Testis (tissue), 3 donors: Measurements from ENCODE around the gene GPLD1. TPM values are rescaled to one million over a fixed set of nuclear protein-coding genes. Genes with fewer than 3 reads are reported as not detected.

Source experiments
- DNase-seq: peaks from one replicate; pipeline ENCODE4 v3.0.0-alpha.2; 2019
- H3K27ac ChIP-seq, 2 donors: fragments of 200-600 bp; sonication (generic); one replicate each; pipeline ENCODE4 v1.5.1; 2019
- H3K27me3 ChIP-seq: fragments of 200-600 bp; sonication (generic); one replicate; pipeline ENCODE4 v1.5.1; 2019
- H3K36me3 ChIP-seq: fragments of 200-600 bp; sonication (generic); one replicate; pipeline ENCODE4 v1.5.1; 2017; ENCODE audit warnings: low read depth; ENCODE audit errors: missing control alignments
- H3K4me1 ChIP-seq: fragments of 200-600 bp; sonication (generic); one replicate; pipeline ENCODE4 v1.5.1; 2019
- H3K4me3 ChIP-seq, 2 donors: fragments of 200-600 bp; sonication (generic); one replicate each; pipeline ENCODE4 v1.5.1; 2017 to 2019
- H3K9me3 ChIP-seq: fragments of 200-600 bp; sonication (generic); one replicate; pipeline ENCODE4 v1.5.1; 2017
- POLR2A ChIP-seq: fragments of 450-650 bp; IDR thresholded peaks from one replicate; pipeline ENCODE4 v1.6.1; 2017; ENCODE audit warnings: antibody characterized with exemption, mild to moderate bottlenecking, moderate library complexity
- WGBS, 2 donors: methylation state at CpG; one replicate each; pipeline ENCODE4 v1.1.5; 2018; 5-methylcytosine and 5-hydroxymethylcytosine counted together
- intact Hi-C: fragments of 100-400 bp; cut with DNase I; formaldehyde crosslinking; loops from one replicate; pipeline ENCODE4 v1.15.1; 2023; ENCODE audit warnings: low total_unique reads
- polyA plus RNA-seq: library from polyadenylated mRNA; stranded (reverse); fragments of 350-450 nt; fragmentation: Illumina TruSeq; extraction: RNeasy Lipid Tissue Mini Kit (QIAGEN cat#74804); gene quantifications from one replicate; pipeline ENCODE4 v1.2.3, GENCODE V29; 2014; ENCODE audit warnings: low read depth, low replicate concordance; ENCODE audit not compliant: insufficient read depth
- total RNA-seq, 2 donors: library from RNA; depleted of rRNA; stranded (reverse); fragments of >200 nt; gene quantifications; one replicate each; pipeline ENCODE4 v1.2.3, GENCODE V29; 2016
- TF ChIP-seq, protein P1 (sequence below), 3 experiments: fragments of 450-650 bp in 2 of 3; fragments of 200-600 bp in 1 of 3; sonication (generic) in 1 of 3; IDR thresholded peaks; one replicate each; pipeline ENCODE4 v1.5.1; 2016 to 2019; ENCODE audit warnings: antibody characterized with exemption in 3 of 3, mild to moderate bottlenecking in 2 of 3, moderate library complexity in 1 of 3

GPLD1 gene
- total and polyA plus RNA-seq, 3 donors from 2014 or later: 3.9 to 15.6 (median 10.7) TPM

GRCh38 chr6:24381476-24382219, 107.7 kb downstream of the GPLD1 start:
- H3K9me3 ChIP-seq: no peaks in the 10 kb centered on the region
- TF ChIP-seq POLR2A: no peak
- TF ChIP-seq, protein P1, sequence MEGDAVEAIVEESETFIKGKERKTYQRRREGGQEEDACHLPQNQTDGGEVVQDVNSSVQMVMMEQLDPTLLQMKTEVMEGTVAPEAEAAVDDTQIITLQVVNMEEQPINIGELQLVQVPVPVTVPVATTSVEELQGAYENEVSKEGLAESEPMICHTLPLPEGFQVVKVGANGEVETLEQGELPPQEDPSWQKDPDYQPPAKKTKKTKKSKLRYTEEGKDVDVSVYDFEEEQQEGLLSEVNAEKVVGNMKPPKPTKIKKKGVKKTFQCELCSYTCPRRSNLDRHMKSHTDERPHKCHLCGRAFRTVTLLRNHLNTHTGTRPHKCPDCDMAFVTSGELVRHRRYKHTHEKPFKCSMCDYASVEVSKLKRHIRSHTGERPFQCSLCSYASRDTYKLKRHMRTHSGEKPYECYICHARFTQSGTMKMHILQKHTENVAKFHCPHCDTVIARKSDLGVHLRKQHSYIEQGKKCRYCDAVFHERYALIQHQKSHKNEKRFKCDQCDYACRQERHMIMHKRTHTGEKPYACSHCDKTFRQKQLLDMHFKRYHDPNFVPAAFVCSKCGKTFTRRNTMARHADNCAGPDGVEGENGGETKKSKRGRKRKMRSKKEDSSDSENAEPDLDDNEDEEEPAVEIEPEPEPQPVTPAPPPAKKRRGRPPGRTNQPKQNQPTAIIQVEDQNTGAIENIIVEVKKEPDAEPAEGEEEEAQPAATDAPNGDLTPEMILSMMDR (IDR thresholded peaks at IDR 0.05): no peak
- no peaks in the 10 kb centered on the region for H3K4me1 ChIP-seq
- no peaks in the 10 kb centered on the region for H3K27me3 ChIP-seq
- intact Hi-C loops: no loop called here
- H3K27ac ChIP-seq: no peak overlapping the region
- no peaks in the 10 kb centered on the region for H3K36me3 ChIP-seq
- H3K4me3 ChIP-seq: no peak overlapping the region
- WGBS, 2 donors: 88 to 95% methylated on average over 4 of the region's 4 CpGs
- no peak for DNase-seq

GRCh38 chr6:24378473-24379097, 110.8 kb downstream of the GPLD1 start:
- intact Hi-C loops: no loop called here
- no peaks in the 10 kb centered on the region for H3K36me3 ChIP-seq
- no peak for DNase-seq
- no peak for TF ChIP-seq POLR2A
- TF ChIP-seq, protein P1 (IDR thresholded peaks at IDR 0.05): no peak
- no peaks in the 10 kb centered on the region for H3K4me1 ChIP-seq
- WGBS, 2 donors: 73 to 92% methylated on average over 1 of the region's 1 CpG
- no peaks in the 10 kb centered on the region for H3K27me3 ChIP-seq
- H3K27ac ChIP-seq: no peak overlapping the region
- no peak overlapping the region for H3K4me3 ChIP-seq
- H3K9me3 ChIP-seq: no peaks in the 10 kb centered on the region

Other genes starting within 250 kb of the GPLD1 start
- 1 to 10 TPM; 2.4 to 3.0 TPM for gene DCDC2, start 131.5 kb downstream of the GPLD1 start, total RNA-seq
- gene DCDC2, start 131.5 kb downstream of the GPLD1 start, polyA plus RNA-seq: 11.1 TPM
- gene MRS2, start 86.6 kb downstream of the GPLD1 start, total RNA-seq: 10 to 100 TPM; 27.2 to 27.6 TPM
- 16.6 TPM for gene MRS2, start 86.6 kb downstream of the GPLD1 start, polyA plus RNA-seq
- 10 to 100 TPM; 16.3 to 21.2 TPM for gene ALDH5A1, start 5.4 kb upstream of the GPLD1 start, total RNA-seq
- gene ALDH5A1, start 5.4 kb upstream of the GPLD1 start, polyA plus RNA-seq: 11.3 TPM
- 1 to 10 TPM; 2.0 to 2.3 TPM for gene KIAA0319, start 156.6 kb upstream of the GPLD1 start, total RNA-seq
- 2.1 TPM for gene KIAA0319, start 156.6 kb upstream of the GPLD1 start, polyA plus RNA-seq
- 10 to 100 TPM; 37.2 to 37.4 TPM for gene TDP2, start 177.3 kb upstream of the GPLD1 start, total RNA-seq
- 46.0 TPM for gene TDP2, start 177.3 kb upstream of the GPLD1 start, polyA plus RNA-seq
- gene ACOT13, start 177.5 kb upstream of the GPLD1 start, total RNA-seq: 10 to 100 TPM; 15.6 to 19.1 TPM
- gene ACOT13, start 177.5 kb upstream of the GPLD1 start, polyA plus RNA-seq: 67.7 TPM
- 100 to 1,000 TPM; 109 to 128 TPM for gene C6orf62, start 229.6 kb upstream of the GPLD1 start, total RNA-seq
- 139 TPM for gene C6orf62, start 229.6 kb upstream of the GPLD1 start, polyA plus RNA-seq